GM23338 (cell line): Measurements from ENCODE around the gene GPHN.

Experiments
- CREB1 ChIP-seq: fragments of 250-450 bp; sonication (Bioruptor Pico); IDR thresholded peaks from 2 replicates; pipeline ENCODE4 v1.5.0; 2020; ENCODE audit warnings: low read depth, mild to moderate bottlenecking, moderate library complexity
- CTCF ChIP-seq, 2 experiments: fragments of 200-600 bp in 1 of 2; sonication (generic) in 1 of 2; conservative IDR thresholded peaks; 2 replicates each; pipeline versions ENCODE4 v1.5.1 to v1.6.1; 2016 to 2017; ENCODE audit warnings: antibody characterized with exemption in 2 of 2, low read depth in 2 of 2, mild to moderate bottlenecking in 2 of 2, moderate library complexity in 1 of 2
- ETS1 ChIP-seq: IDR thresholded peaks from 2 replicates; pipeline ENCODE4 v1.6.1; 2016; ENCODE audit warnings: antibody characterized with exemption
- EZH2 ChIP-seq: fragments of 200-600 bp; sonication (generic); IDR thresholded peaks from one replicate; pipeline ENCODE4 v1.8.0; 2017; ENCODE audit warnings: antibody characterized with exemption, mild to moderate bottlenecking, low read depth; ENCODE audit not compliant: unreplicated experiment
- EZH2phosphoT487 ChIP-seq: fragments of 200-600 bp; sonication (generic); IDR thresholded peaks from one replicate; pipeline ENCODE4 v1.8.1; 2018; ENCODE audit warnings: antibody characterized with exemption; ENCODE audit not compliant: unreplicated experiment
- NANOG ChIP-seq: IDR thresholded peaks from 2 replicates; pipeline ENCODE4 v1.6.1; 2016; ENCODE audit warnings: antibody characterized with exemption, borderline replicate concordance
- POLR2AphosphoS5 ChIP-seq: IDR thresholded peaks from 2 replicates; pipeline ENCODE4 v1.6.1; 2016; ENCODE audit warnings: antibody characterized with exemption, low read depth
- STAT1 ChIP-seq: IDR thresholded peaks from one replicate; pipeline ENCODE4 v1.6.1; 2016; ENCODE audit warnings: antibody characterized with exemption; ENCODE audit not compliant: unreplicated experiment
- ZNF114 ChIP-seq: fragments of 250-450 bp; sonication (Bioruptor Pico); IDR thresholded peaks from 2 replicates; pipeline ENCODE4 v1.5.0; 2020; ENCODE audit warnings: mild to moderate bottlenecking, moderate library complexity
- ZNF331 ChIP-seq: fragments of 250-450 bp; sonication (Bioruptor Pico); IDR thresholded peaks from 2 replicates; pipeline ENCODE4 v1.5.0; 2020; ENCODE audit warnings: low read depth, mild to moderate bottlenecking, moderate library complexity
- ZNF462 ChIP-seq: fragments of 250-450 bp; sonication (Bioruptor Pico); IDR thresholded peaks from 2 replicates; pipeline ENCODE4 v1.5.0; 2020; ENCODE audit warnings: mild to moderate bottlenecking, moderate library complexity

- no peak for TF ChIP-seq CTCF (conservative IDR thresholded peaks at IDR 0.05; ENCODE audit: low read depth in 2 of 2)
- no peak for TF ChIP-seq POLR2AphosphoS5
- no peak for TF ChIP-seq STAT1
- no peak for TF ChIP-seq EZH2
- no peak for TF ChIP-seq NANOG
- no peak for TF ChIP-seq CREB1 (CRISPR knock-in tag)
- TF ChIP-seq EZH2phosphoT487, result no peak
- TF ChIP-seq ETS1, result no peak
- TF ChIP-seq ZNF331 (CRISPR knock-in tag), result no peak
- TF ChIP-seq ZNF114 (CRISPR knock-in tag), result no peak
- no peak for TF ChIP-seq ZNF462
These were observed 1.1 kb downstream of the GPHN start for GRCh38 chr14:66508846-66509621.
